GM21825 (cell line): ENCODE results near the gene C4B.
"Not testable (repeated sequence)": the region's sequence is repeated elsewhere in the genome, so short reads cannot be mapped to it uniquely, and the experiment has no call there.

Experiments used
- ATAC-seq: cut with Tn5 transposase; IDR thresholded peaks from one replicate; pipeline ENCODE4 v1.9.1; 2021; ENCODE audit warnings: mild to moderate bottlenecking, moderate library complexity; ENCODE audit not compliant: unreplicated experiment

Gene C4B

GRCh38 chr6:31980998-31981397, 33.6 kb upstream of the C4B start:
- not testable (repeated sequence) for ATAC-seq

- ATAC-seq, result not testable (repeated sequence)
These were observed 32.9 kb upstream of the C4B start, which contains the start of gene C4A for GRCh38 chr6:31981744-31982143. Gene C4A, plus strand, starts transcription at chr6:31982057. Its CDS starts 51 bp downstream, at chr6:31982108.

- ATAC-seq, result not testable (repeated sequence)
These were observed 25.2 kb upstream of the C4B start for GRCh38 chr6:31989363-31989762.

- not testable (repeated sequence) for ATAC-seq
These were observed 20.2 kb upstream of the C4B start for GRCh38 chr6:31994421-31994820.

GRCh38 chr6:31996385-31996784, 18.2 kb upstream of the C4B start:
- not testable (repeated sequence) for ATAC-seq

- ATAC-seq, result not testable (repeated sequence)
These were observed 11.9 kb upstream of the C4B start for GRCh38 chr6:32002546-32003268.

- ATAC-seq, result not testable (repeated sequence)
These were observed 11.3 kb upstream of the C4B start for GRCh38 chr6:32003301-32003700.

- not testable (repeated sequence) for ATAC-seq
These were observed 10.2 kb upstream of the C4B start for GRCh38 chr6:32004393-32004792.

- ATAC-seq, result not testable (repeated sequence)
These were observed 9.6 kb upstream of the C4B start for GRCh38 chr6:32004864-32005537.

GRCh38 chr6:32005538-32005880, 9.1 kb upstream of the C4B start:
- not testable (repeated sequence) for ATAC-seq

- ATAC-seq, result not testable (repeated sequence)
These were observed 8.5 kb upstream of the C4B start for GRCh38 chr6:32005991-32006529.

GRCh38 chr6:32007086-32007485, 7.5 kb upstream of the C4B start:
- ATAC-seq, result not testable (repeated sequence)

- ATAC-seq, result not testable (repeated sequence)
These were observed 6.6 kb upstream of the C4B start for GRCh38 chr6:32008037-32008436.

- ATAC-seq, result not testable (repeated sequence)
These were observed 6.0 kb upstream of the C4B start for GRCh38 chr6:32008616-32009015.

- not testable (repeated sequence) for ATAC-seq
These were observed 5.1 kb upstream of the C4B start for GRCh38 chr6:32009537-32009936.

GRCh38 chr6:32010856-32011530, 3.6 kb upstream of the C4B start:
- ATAC-seq, result not testable (repeated sequence)

GRCh38 chr6:32012941-32013617, 1.5 kb upstream of the C4B start:
- not testable (repeated sequence) for ATAC-seq

GRCh38 chr6:32013738-32014137, 857 bp upstream of the C4B start:
- not testable (repeated sequence) for ATAC-seq

- not testable (repeated sequence) for ATAC-seq
These were observed 7.5 kb downstream of the C4B start for GRCh38 chr6:32022100-32022499.

GRCh38 chr6:32028631-32029030, 14.0 kb downstream of the C4B start:
- ATAC-seq, result not testable (repeated sequence)

- not testable (repeated sequence) for ATAC-seq
These were observed 15.0 kb downstream of the C4B start for GRCh38 chr6:32029553-32029952.
